ENCODE results near the gene MYO5C. TPM values are rescaled to one million over a fixed set of nuclear protein-coding genes. Genes with fewer than 3 reads are reported as not detected.

The MYO5C gene
- total and polyA plus RNA-seq, 2 of the 13 experiments (the other 11 are each of a cell fraction or from before 2014, with no cell fraction given) = 15.7 to 23.7 TPM

GRCh38 chr15:52233405-52233804 is 62.2 kb downstream of the MYO5C start:
- WGBS (ENCODE audit: low lambda C conversion rate) = 96% methylated on average over 4 of the region's 4 CpGs
- Histone ChIP-seq H4K20me1 (ENCODE audit: insufficient read depth, low read length) (no peaks in the 10 kb centered on the region), H3K9ac (ENCODE audit: insufficient read depth, low read depth, low read length) (no peak overlapping the region), H3K4me3 (replicated peaks in 1 of 3; ENCODE audit: insufficient read depth in 1 of 3, low read depth in 2 of 3, low read length in 3 of 3) (no peak overlapping the region), H3K79me2 (ENCODE audit: insufficient read depth, low read length) (no peaks in the 10 kb centered on the region), H3K4me2 (ENCODE audit: low read depth, low read length) (no peak overlapping the region), H3K4me1 (ENCODE audit: insufficient read depth, low read length) (no peaks in the 10 kb centered on the region), H2AFZ (ENCODE audit: low read length) (no peak overlapping the region), H3K27ac (ENCODE audit: extremely low read length, insufficient read depth, low read length) (no peak overlapping the region), H3K27me3 (ENCODE audit: control insufficient read depth in 1 of 2, insufficient read depth in 2 of 2, low read length in 2 of 2) (no peaks in the 10 kb centered on the region), H3K36me3 (replicated peaks in 1 of 2; ENCODE audit: control insufficient read depth in 1 of 2, insufficient read depth in 2 of 2, low read length in 2 of 2) (peaks cover 13 to 56% of the 10 kb centered on the region in 2 experiments), H3K9me3 (ENCODE audit: low read length) (no peaks in the 10 kb centered on the region)
- ChIA-PET POLR2A (no interaction called here), CTCF (ENCODE audit: low intra/inter-chr PET ratio, low total read pairs) (no interaction called here)
- intact Hi-C loops (cut with micrococcal nuclease; ENCODE audit: unreplicated experiment) (no loop called here), in situ Hi-C loops (cut with HindIII; ENCODE audit: extremely low pct_ligation_motif_present, low pct_unique_long_range_greater_than_20kb) (no loop called here)
- no TSS peak for BruUV-seq (replicated peaks)
- DNase-seq (ENCODE audit: low spot score) (no peak), ATAC-seq (no peak), FAIRE-seq (no peak)
- TF ChIP-seq BCL6 (CRISPR knock-in tag; IDR thresholded peaks at IDR 0.05) (no peak), MBNL3 (CRISPR knock-in tag; conservative IDR thresholded peaks at IDR 0.05) (no peak), ZNF652 (CRISPR knock-in tag; IDR thresholded peaks at IDR 0.05; ENCODE audit: borderline replicate concordance, low read depth) (no peak), ZBTB20 (CRISPR knock-in tag; IDR thresholded peaks at IDR 0.05; ENCODE audit: borderline replicate concordance, low read depth) (no peak), ZNF597 (CRISPR knock-in tag; IDR thresholded peaks at IDR 0.05) (no peak)

- Histone ChIP-seq H3K27me3 (ENCODE audit: control insufficient read depth in 1 of 2, insufficient read depth in 2 of 2, low read length in 2 of 2) (no peaks in the 10 kb centered on the region), H3K79me2 (ENCODE audit: insufficient read depth, low read length) (no peaks in the 10 kb centered on the region), H3K4me3 (replicated peaks in 1 of 3; ENCODE audit: insufficient read depth in 1 of 3, low read depth in 2 of 3, low read length in 3 of 3) (no peak overlapping the region), H3K9ac (ENCODE audit: insufficient read depth, low read depth, low read length) (no peak overlapping the region), H3K36me3 (replicated peaks in 1 of 2; ENCODE audit: control insufficient read depth in 1 of 2, insufficient read depth in 2 of 2, low read length in 2 of 2) (peaks cover 13 to 52% of the 10 kb centered on the region in 2 experiments), H3K9me3 (ENCODE audit: low read length) (no peaks in the 10 kb centered on the region), H3K4me1 (ENCODE audit: insufficient read depth, low read length) (no peaks in the 10 kb centered on the region), H2AFZ (ENCODE audit: low read length) (no peak overlapping the region), H4K20me1 (ENCODE audit: insufficient read depth, low read length) (no peaks in the 10 kb centered on the region), H3K27ac (ENCODE audit: extremely low read length, insufficient read depth, low read length) (no peak overlapping the region), H3K4me2 (ENCODE audit: low read depth, low read length) (no peak overlapping the region)
- FAIRE-seq = no peak
- intact Hi-C loops (cut with micrococcal nuclease; ENCODE audit: unreplicated experiment) (no loop called here), in situ Hi-C loops (cut with HindIII; ENCODE audit: extremely low pct_ligation_motif_present, low pct_unique_long_range_greater_than_20kb) (no loop called here)
- 92% methylated on average over 1 of the region's 1 CpG for whole genome bisulfite sequencing (ENCODE audit: low lambda C conversion rate)
- TF ChIP-seq ZMAT3 (CRISPR knock-in tag; conservative IDR thresholded peaks at IDR 0.05) (no peak), ZFP36 (IDR thresholded peaks at IDR 0.05; ENCODE audit: borderline replicate concordance, low read depth, low read length, partially characterized antibody) (no peak), ZBTB43 (CRISPR knock-in tag; conservative IDR thresholded peaks at IDR 0.05) (no peak), NFATC3 (CRISPR knock-in tag; IDR thresholded peaks at IDR 0.05) (no peak), E2F2 (CRISPR knock-in tag; IDR thresholded peaks at IDR 0.05; ENCODE audit: borderline replicate concordance) (no peak), NAIF1 (CRISPR knock-in tag; IDR thresholded peaks at IDR 0.05; ENCODE audit: borderline replicate concordance) (no peak), RXRA (CRISPR knock-in tag; IDR thresholded peaks at IDR 0.05) (no peak), E2F1 (CRISPR knock-in tag; IDR thresholded peaks at IDR 0.05) (no peak)
- ChIA-PET CTCF (ENCODE audit: low intra/inter-chr PET ratio, low total read pairs) (no interaction called here), POLR2A (no interaction called here)
- no peak for ATAC-seq
- DNase-seq (ENCODE audit: low spot score) = no peak
- BruUV-seq (replicated peaks) = no TSS peak
Measured at GRCh38 chr15:52232327-52232726, 63.3 kb downstream of the MYO5C start.
